Omental fat pad (tissue), 4 donors: Measurements from ENCODE around the gene GINS1. TPM values are rescaled to one million over a fixed set of nuclear protein-coding genes. Genes with fewer than 3 reads are reported as not detected.

Experiments used
- ATAC-seq: fragments of 150-250 bp; one replicate; pipeline ENCODE4 v1.9.1; 2016; ENCODE audit warnings: mild to moderate bottlenecking, moderate library complexity; ENCODE audit not compliant: low FRiP score
- DNase-seq: peaks from one replicate; pipeline ENCODE4 v3.0.0-alpha.2; 2019; ENCODE audit warnings: low spot score
- total RNA-seq, 4 donors: library from RNA; depleted of rRNA; stranded (reverse); fragments of >200 nt; gene quantifications; one replicate each; pipeline ENCODE4 v1.1.0, GENCODE V29; 2016
- TF ChIP-seq, protein P1 (sequence below), 3 donors: fragments of 450-650 bp; IDR thresholded peaks; one replicate each; pipeline ENCODE4 v1.5.1; 2016 to 2017; ENCODE audit warnings: antibody characterized with exemption in 3 of 3, mild to moderate bottlenecking in 3 of 3, moderate library complexity in 2 of 3

Gene GINS1
- total RNA-seq, 4 donors from 2014 or later, result 0.13 to 1.1 (median 0.58) TPM

- TF ChIP-seq, protein P1, sequence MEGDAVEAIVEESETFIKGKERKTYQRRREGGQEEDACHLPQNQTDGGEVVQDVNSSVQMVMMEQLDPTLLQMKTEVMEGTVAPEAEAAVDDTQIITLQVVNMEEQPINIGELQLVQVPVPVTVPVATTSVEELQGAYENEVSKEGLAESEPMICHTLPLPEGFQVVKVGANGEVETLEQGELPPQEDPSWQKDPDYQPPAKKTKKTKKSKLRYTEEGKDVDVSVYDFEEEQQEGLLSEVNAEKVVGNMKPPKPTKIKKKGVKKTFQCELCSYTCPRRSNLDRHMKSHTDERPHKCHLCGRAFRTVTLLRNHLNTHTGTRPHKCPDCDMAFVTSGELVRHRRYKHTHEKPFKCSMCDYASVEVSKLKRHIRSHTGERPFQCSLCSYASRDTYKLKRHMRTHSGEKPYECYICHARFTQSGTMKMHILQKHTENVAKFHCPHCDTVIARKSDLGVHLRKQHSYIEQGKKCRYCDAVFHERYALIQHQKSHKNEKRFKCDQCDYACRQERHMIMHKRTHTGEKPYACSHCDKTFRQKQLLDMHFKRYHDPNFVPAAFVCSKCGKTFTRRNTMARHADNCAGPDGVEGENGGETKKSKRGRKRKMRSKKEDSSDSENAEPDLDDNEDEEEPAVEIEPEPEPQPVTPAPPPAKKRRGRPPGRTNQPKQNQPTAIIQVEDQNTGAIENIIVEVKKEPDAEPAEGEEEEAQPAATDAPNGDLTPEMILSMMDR (IDR thresholded peaks at IDR 0.05), result no peak
- peak; percentile 30 for ATAC-seq
- DNase-seq, result no peak
These were observed 71.6 kb downstream of the GINS1 start for GRCh38 chr20:25478889-25479568.

DNA sequence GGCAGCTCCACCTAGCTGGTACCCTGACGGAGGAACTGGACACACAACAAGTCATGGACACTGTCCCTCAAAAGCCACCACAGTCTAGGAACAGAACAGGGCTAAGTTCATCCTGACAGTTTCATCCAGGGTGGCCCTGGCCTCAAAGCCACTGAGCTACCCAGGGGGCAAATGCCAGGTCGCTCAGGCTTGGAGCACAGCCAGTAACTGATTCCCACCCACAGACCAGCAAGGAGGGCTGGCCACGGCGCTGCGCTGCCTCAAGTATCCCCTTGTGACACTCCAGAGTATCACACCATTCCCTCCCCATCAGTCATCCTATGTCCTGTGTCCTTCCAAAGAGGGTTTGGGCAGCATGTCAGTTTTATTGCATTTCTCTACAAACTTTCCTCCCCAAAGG, 72.2 kb downstream of the GINS1 start:
- TF ChIP-seq, protein P1 (IDR thresholded peaks at IDR 0.05), result no peak
- DNase-seq (no peak), ATAC-seq (no peak)

- TF ChIP-seq, protein P1 (IDR thresholded peaks at IDR 0.05), result no peak
- ATAC-seq (no peak), DNase-seq (no peak)
These were observed 72.7 kb downstream of the GINS1 start for GRCh38 chr20:25480156-25480555.

DNA sequence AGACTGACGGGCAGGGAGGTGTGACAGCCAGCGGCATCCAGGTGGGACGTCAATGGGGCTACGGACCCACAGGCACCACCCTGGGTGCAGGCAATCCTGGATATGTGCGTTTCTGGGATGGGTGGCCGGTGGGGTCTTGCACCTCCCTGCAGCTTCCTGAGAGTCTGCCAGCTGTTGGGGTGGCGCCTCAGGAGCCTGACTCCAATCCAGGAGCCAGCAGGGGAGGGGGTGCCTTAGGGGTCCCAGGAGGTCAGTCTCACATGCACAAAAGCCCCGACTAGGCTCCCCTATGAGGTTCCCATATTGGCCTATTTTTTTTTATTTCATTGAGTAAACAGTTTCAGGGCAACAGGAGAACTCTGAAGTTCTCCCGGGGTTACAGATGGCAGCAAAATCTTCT, 73.3 kb downstream of the GINS1 start:
- no peak for ATAC-seq
- TF ChIP-seq, protein P1 (IDR thresholded peaks at IDR 0.05), result no peak
- DNase-seq, result no peak

DNA sequence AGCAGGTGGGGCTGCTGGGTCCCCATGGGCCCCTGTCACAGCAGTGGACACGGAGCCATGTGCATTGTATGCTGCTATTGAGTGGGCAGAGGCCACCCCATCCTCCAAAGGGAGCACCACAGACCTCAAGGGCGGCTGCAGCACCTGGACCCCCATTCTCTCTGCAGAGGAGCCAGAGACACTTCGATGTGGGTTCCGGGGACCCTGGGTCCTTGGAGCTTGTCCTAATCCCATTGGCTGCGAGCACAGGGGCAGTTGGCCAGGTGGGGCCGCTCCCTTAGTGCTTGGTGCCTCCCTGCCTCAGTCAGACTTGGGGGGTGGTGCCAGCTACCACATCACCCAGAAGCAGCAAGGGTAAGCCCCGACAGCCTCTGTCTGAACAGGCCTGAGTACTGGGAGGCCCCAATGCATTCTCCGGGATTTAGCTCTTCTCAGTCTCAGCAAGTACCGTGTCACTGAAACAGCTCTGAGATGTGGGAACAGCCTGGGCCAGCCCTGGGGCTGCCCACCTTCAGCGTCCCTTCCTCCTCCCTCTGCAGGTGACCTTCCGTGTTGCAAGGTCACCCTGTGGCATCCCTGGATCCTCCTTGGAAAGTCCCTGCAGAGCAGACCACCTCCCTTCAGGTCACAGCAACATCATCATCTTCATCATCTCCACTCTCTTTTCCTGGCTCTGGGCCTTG, 73.9 kb downstream of the GINS1 start:
- DNase-seq (no peak), ATAC-seq (no peak)
- TF ChIP-seq, protein P1 (IDR thresholded peaks at IDR 0.05), result no peak

DNA sequence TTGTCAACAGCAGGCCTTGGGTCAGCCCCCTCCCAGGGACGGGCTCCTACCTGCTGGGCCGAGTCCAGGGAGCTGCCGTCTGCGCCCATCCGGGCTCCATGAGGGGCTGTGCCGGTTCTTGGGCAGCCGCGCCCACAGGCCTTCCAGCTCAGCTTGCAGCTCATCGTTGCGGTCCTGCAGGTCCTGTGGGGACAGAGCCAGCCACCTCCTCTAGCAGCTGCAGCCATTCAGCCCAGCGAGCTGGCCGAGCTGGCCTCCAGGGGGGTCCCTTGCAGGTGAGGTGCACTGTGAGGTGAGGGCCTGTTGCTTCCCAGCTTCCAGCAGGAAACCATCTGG, 74.4 kb downstream of the GINS1 start:
- no peak for DNase-seq
- ATAC-seq, result no peak
- TF ChIP-seq, protein P1 (IDR thresholded peaks at IDR 0.05), result no peak
